CD14-positive monocyte (primary cell): Measurements from ENCODE around the gene ZNF808. TPM values are rescaled to one million over a fixed set of nuclear protein-coding genes. Genes with fewer than 3 reads are reported as not detected.
"Not testable (repeated sequence)": the region's sequence is repeated elsewhere in the genome, so short reads cannot be mapped to it uniquely, and the experiment has no call there.

Source experiments
- DNase-seq, 3 donors: peaks; one replicate each; pipeline ENCODE4 v3.0.0-alpha.2; 2011 to 2022
- H2AFZ ChIP-seq: 2 replicates; pipeline ENCODE4 v1.6.0; 2012; ENCODE audit warnings: mild to moderate bottlenecking, low read depth, low read length, inconsistent platforms; ENCODE audit not compliant: insufficient read depth, poor library complexity, severe bottlenecking
- H3K27ac ChIP-seq, 2 donors: 1 replicate in 1 of 2; 2 replicates in 1 of 2; pipeline ENCODE4 v1.5.1; 2012 to 2013; ENCODE audit warnings: low read length in 2 of 2, control low read depth in 1 of 2, inconsistent platforms in 1 of 2, low read depth in 1 of 2, mild to moderate bottlenecking in 1 of 2
- H3K27me3 ChIP-seq, 2 donors: one replicate each; pipeline versions ENCODE4 v1.6.0 to v1.6.1; 2011 to 2013; ENCODE audit warnings: low read length in 2 of 2; ENCODE audit not compliant: control insufficient read depth in 2 of 2, insufficient read depth in 2 of 2
- H3K36me3 ChIP-seq, 2 donors: replicated peaks in 1 of 2; 1 replicate in 1 of 2; 2 replicates in 1 of 2; pipeline versions ENCODE4 v1.5.1 to v1.6.1; 2012 to 2013; ENCODE audit warnings: low read length in 2 of 2, control low read depth in 1 of 2, inconsistent platforms in 1 of 2, mild to moderate bottlenecking in 1 of 2; ENCODE audit not compliant: insufficient read depth in 2 of 2, control insufficient read depth in 1 of 2
- H3K4me1 ChIP-seq, 2 donors: 1 replicate in 1 of 2; 2 replicates in 1 of 2; pipeline versions ENCODE4 v1.5.1 to v1.6.1; 2012 to 2013; ENCODE audit warnings: low read length in 2 of 2, control low read depth in 1 of 2, inconsistent platforms in 1 of 2, mild to moderate bottlenecking in 1 of 2, moderate library complexity in 1 of 2; ENCODE audit not compliant: insufficient read depth in 2 of 2, control insufficient read depth in 1 of 2
- H3K4me2 ChIP-seq: replicated peaks from 2 replicates; pipeline ENCODE3; 2012; ENCODE audit warnings: low read length, moderate library complexity, mild to moderate bottlenecking; ENCODE audit not compliant: poor library complexity, severe bottlenecking; ENCODE audit errors: extremely low read depth
- H3K4me3 ChIP-seq, 3 experiments: fragments of 200-600 bp in 1 of 3; sonication (generic) in 1 of 3; replicated peaks in 1 of 3; 1 replicate in 2 of 3; 2 replicates in 1 of 3; pipeline ENCODE4 v1.5.1; 2011 to 2013; ENCODE audit warnings: low read length in 3 of 3, mild to moderate bottlenecking in 3 of 3, control low read depth in 2 of 3, low read depth in 2 of 3, inconsistent platforms in 1 of 3, moderate library complexity in 1 of 3
- H3K79me2 ChIP-seq: 2 replicates; pipeline ENCODE4 v1.6.0; 2012; ENCODE audit warnings: mild to moderate bottlenecking, control low read depth, inconsistent platforms, low read length, moderate library complexity; ENCODE audit not compliant: insufficient read depth
- H3K9ac ChIP-seq: 2 replicates; pipeline ENCODE4 v1.6.0; 2017; ENCODE audit warnings: low read length, mild to moderate bottlenecking; ENCODE audit not compliant: insufficient read depth, poor library complexity, severe bottlenecking
- H3K9me3 ChIP-seq, 2 donors: replicated peaks in 1 of 2; 1 replicate in 1 of 2; 2 replicates in 1 of 2; pipeline versions ENCODE4 v1.5.1 to v1.6.1; 2012 to 2013; ENCODE audit warnings: low read length in 2 of 2, control low read depth in 1 of 2; ENCODE audit not compliant: control insufficient read depth in 1 of 2, insufficient read depth in 1 of 2
- H4K20me1 ChIP-seq: 2 replicates; pipeline ENCODE4 v1.6.0; 2012; ENCODE audit warnings: mild to moderate bottlenecking, low read length, control low read depth, moderate library complexity; ENCODE audit not compliant: insufficient read depth
- H3K27ac Mint-ChIP-seq, 7 donors: one replicate each; pipeline ENCODE4 v1.8.0; 2020; ENCODE audit warnings: mild to moderate bottlenecking in 7 of 7, mixed read lengths in 7 of 7, moderate library complexity in 6 of 7, inconsistent platforms in 2 of 7
- H3K27me3 Mint-ChIP-seq, 3 donors: one replicate each; pipeline ENCODE4 v1.8.0; 2021 to 2022; ENCODE audit warnings: low read depth in 3 of 3, mild to moderate bottlenecking in 3 of 3, mixed read lengths in 3 of 3, moderate library complexity in 3 of 3, inconsistent platforms in 1 of 3
- H3K36me3 Mint-ChIP-seq, 2 donors: one replicate each; pipeline ENCODE4 v1.8.0; 2020; ENCODE audit warnings: mixed read lengths in 2 of 2, inconsistent platforms in 1 of 2, mild to moderate bottlenecking in 1 of 2
- H3K4me1 Mint-ChIP-seq: one replicate; pipeline ENCODE4 v1.8.0; 2020; ENCODE audit warnings: mild to moderate bottlenecking, mixed read lengths
- H3K4me3 Mint-ChIP-seq, 2 donors: one replicate each; pipeline ENCODE4 v1.8.0; 2020; ENCODE audit warnings: mild to moderate bottlenecking in 2 of 2, mixed read lengths in 2 of 2, moderate library complexity in 1 of 2
- H3K9me3 Mint-ChIP-seq, 7 donors: one replicate each; pipeline ENCODE4 v1.8.0; 2020 to 2022; ENCODE audit warnings: mixed read lengths in 7 of 7, mild to moderate bottlenecking in 6 of 7, moderate library complexity in 6 of 7, inconsistent platforms in 2 of 7
- CTCF ChIP-seq: fragments of 200-600 bp; IDR thresholded peaks from one replicate; pipeline ENCODE4 v1.8.0; 2022; ENCODE audit warnings: antibody characterized with exemption, mild to moderate bottlenecking
- WGBS: methylation state at CpG from one replicate; pipeline ENCODE4 v1.1.5; 2013; ENCODE audit warnings: missing lambda C conversion rate; ENCODE audit not compliant: insufficient coverage; 5-methylcytosine and 5-hydroxymethylcytosine counted together
- intact Hi-C, 2 donors: fragments of 100-400 bp; cut with micrococcal nuclease; formaldehyde crosslinking; loops; one replicate each; pipeline versions ENCODE4 v1.15.0 to v1.15.1; 2023
- polyA plus RNA-seq, 3 donors: library from polyadenylated mRNA; depleted of rRNA in 1 of 3; unstranded in 2 of 3; stranded (reverse) in 1 of 3; fragments of 300-500 nt in 2 of 3; fragments of >200 nt in 1 of 3; fragmentation: Illumina TruSeq in 2 of 3; gene quantifications; 1 replicate in 2 of 3; 2 replicates in 1 of 3; pipeline ENCODE4 v1.2.3, GENCODE V29; 2012 to 2021

The ZNF808 gene
- polyA plus RNA-seq, 3 donors: 2.6 to 9.2 (median 3.4) TPM

- H3K4me3 ChIP-seq: no peak overlapping the region
- no peak overlapping the region for H3K9ac ChIP-seq
- no peaks in the 10 kb centered on the region for H3K27me3 ChIP-seq
- H3K9me3 ChIP-seq: peaks cover 63 to 77% of the 10 kb centered on the region in 2 donors
- peaks cover 11 to 61% of the 10 kb centered on the region in 2 donors for H3K36me3 ChIP-seq
- DNase-seq: no peak
- intact Hi-C loops: no loop called here
- H3K4me2 ChIP-seq: no peak overlapping the region
- 88% methylated on average over 1 of the region's 3 CpGs for WGBS
- H3K4me3 Mint-ChIP-seq: no peak overlapping the region
- no peak overlapping the region for H3K27ac Mint-ChIP-seq
- no peaks in the 10 kb centered on the region for H3K4me1 ChIP-seq
- H4K20me1 ChIP-seq: no peaks in the 10 kb centered on the region
- no peak overlapping the region for H3K27ac ChIP-seq
- peaks cover 48 to 64% of the 10 kb centered on the region in 2 donors for H3K36me3 Mint-ChIP-seq
- H3K27me3 Mint-ChIP-seq: peaks cover 0 to 2% (median 0%) of the 10 kb centered on the region in 3 donors
- no peaks in the 10 kb centered on the region for H3K79me2 ChIP-seq
- H3K4me1 Mint-ChIP-seq: no peaks in the 10 kb centered on the region
- peaks cover 38 to 91% (median 86%) of the 10 kb centered on the region in 7 donors for H3K9me3 Mint-ChIP-seq
- H2AFZ ChIP-seq: no peak overlapping the region
- no peak for TF ChIP-seq CTCF
These were observed 64.8 kb downstream of the ZNF808 start for GRCh38 chr19:52592301-52592700.

- WGBS: no CpG with 5 or more reads among the region's 25 CpGs
- H3K4me1 Mint-ChIP-seq, H3K27ac ChIP-seq, DNase-seq, H3K4me2 ChIP-seq, H3K27me3 ChIP-seq, H3K4me1 ChIP-seq, H3K4me3 ChIP-seq, H3K4me3 Mint-ChIP-seq, H3K27me3 Mint-ChIP-seq, H3K9ac ChIP-seq, H3K79me2 ChIP-seq, intact Hi-C loops, H3K27ac Mint-ChIP-seq, H4K20me1 ChIP-seq, H2AFZ ChIP-seq: not testable (repeated sequence)
- Histone ChIP-seq H3K36me3 (peaks cover 11 to 60% of the 10 kb centered on the region in 2 donors), H3K9me3 (peaks cover 63 to 80% of the 10 kb centered on the region in 2 donors)
- Mint-ChIP-seq H3K36me3 (peaks cover 48 to 64% of the 10 kb centered on the region in 2 donors), H3K9me3 (peaks cover 44 to 92% (median 87%) of the 10 kb centered on the region in 7 donors)
These were observed 66.0 kb downstream of the ZNF808 start for GRCh38 chr19:52593441-52593840.
